Transverse colon (tissue), 4 donors: Measurements from ENCODE around the gene GPR148. TPM values are rescaled to one million over a fixed set of nuclear protein-coding genes. Genes with fewer than 3 reads are reported as not detected.
A peak's percentile ranks its signal among the peaks of the same experiment; 100 is the strongest.
"Not testable (repeated sequence)": the region's sequence is repeated elsewhere in the genome, so short reads cannot be mapped to it uniquely, and the experiment has no call there.

Experiments used
- DNase-seq: peaks from one replicate; pipeline ENCODE4 v3.0.0-alpha.2; 2019
- H3K27ac ChIP-seq, 4 donors: fragments of 200-600 bp; sonication (generic); 2 replicates each; pipeline ENCODE4 v1.5.1; 2016 to 2018; ENCODE audit warnings: inconsistent platforms in 4 of 4
- H3K27me3 ChIP-seq: fragments of 200-600 bp; sonication (generic); 2 replicates; pipeline ENCODE4 v1.5.1; 2017; ENCODE audit warnings: inconsistent platforms
- H3K36me3 ChIP-seq, 4 donors: fragments of 200-600 bp; sonication (generic); 2 replicates each; pipeline ENCODE4 v1.5.1; 2017 to 2019; ENCODE audit warnings: inconsistent platforms in 4 of 4
- H3K4me1 ChIP-seq, 4 donors: fragments of 200-600 bp; sonication (generic); 2 replicates each; pipeline ENCODE4 v1.5.1; 2017 to 2020; ENCODE audit warnings: inconsistent platforms in 4 of 4
- H3K4me3 ChIP-seq, 4 donors: fragments of 200-600 bp; sonication (generic); 1 replicate in 1 of 4; 2 replicates in 3 of 4; pipeline versions ENCODE4 v1.5.1 to v1.6.1; 2017 to 2019; ENCODE audit warnings: inconsistent platforms in 4 of 4
- H3K9me3 ChIP-seq, 2 donors: fragments of 200-600 bp; sonication (generic); 2 replicates each; pipeline ENCODE4 v1.5.1; 2017 to 2019; ENCODE audit warnings: inconsistent platforms in 2 of 2
- CTCF ChIP-seq, 5 experiments: fragments of 200-600 bp in 3 of 5; fragments of 450-650 bp in 2 of 5; sonication (generic) in 3 of 5; IDR thresholded peaks; 1 replicate in 2 of 5; 2 replicates in 3 of 5; pipeline ENCODE4 v1.5.1; 2016 to 2017; ENCODE audit warnings: antibody characterized with exemption in 5 of 5, inconsistent platforms in 3 of 5, mild to moderate bottlenecking in 2 of 5, moderate library complexity in 1 of 5
- EP300 ChIP-seq: sonication (generic); formaldehyde crosslinking; IDR thresholded peaks from one replicate; pipeline ENCODE4 v1.6.1; 2017; ENCODE audit warnings: antibody characterized with exemption, low read depth
- POLR2A ChIP-seq: fragments of 450-650 bp; IDR thresholded peaks from one replicate; pipeline ENCODE4 v1.6.1; 2016; ENCODE audit warnings: antibody characterized with exemption, mild to moderate bottlenecking, moderate library complexity
- POLR2AphosphoS5 ChIP-seq, 3 donors: sonication (generic); formaldehyde crosslinking; IDR thresholded peaks; one replicate each; pipeline ENCODE4 v1.6.1; 2016; ENCODE audit warnings: antibody characterized with exemption in 3 of 3
- WGBS, 2 donors: methylation state at CpG; one replicate each; pipeline ENCODE4 v1.1.5; 2018; ENCODE audit warnings: low coverage in 1 of 2; 5-methylcytosine and 5-hydroxymethylcytosine counted together
- in situ Hi-C, 4 donors: fragments of 200-750 bp; cut with MboI; loops; one replicate each; pipeline versions ENCODE4 v1.15.0 to v1.15.1; 2017; ENCODE audit warnings: low sequenced_read_pairs in 3 of 4, low pct_ligation_motif_present in 1 of 4, low pct_unique_long_range_greater_than_20kb in 1 of 4
- intact Hi-C: fragments of 100-400 bp; cut with DNase I; formaldehyde crosslinking; loops from one replicate; pipeline ENCODE4 v1.15.1; 2023; ENCODE audit warnings: low total_unique reads
- total RNA-seq, 4 donors: library from RNA; depleted of rRNA; stranded (reverse); fragments of >200 nt; gene quantifications; one replicate each; pipeline ENCODE4 v1.1.0, GENCODE V29; 2016

Gene GPR148
- total RNA-seq, 4 donors from 2014 or later = not detected

- no peaks in the 10 kb centered on the region for H3K36me3 ChIP-seq
- peak; percentile 83 for DNase-seq
- peak overlapping the region; percentile 35 to 59 (median 44) for H3K4me3 ChIP-seq
- TF ChIP-seq POLR2A (peak; percentile 41), EP300 (no peak), POLR2AphosphoS5 (IDR thresholded peaks at IDR 0.05) (peak in 2 of 3 donors; percentile 39 to 47), CTCF (IDR thresholded peaks at IDR 0.05) (no peak)
- H3K9me3 ChIP-seq = no peaks in the 10 kb centered on the region
- peak overlapping the region; percentile 44 to 73 (median 70) for H3K27ac ChIP-seq
- in situ Hi-C loops (no loop called here), intact Hi-C loops (no loop called here)
- WGBS, 2 donors = 1% methylated on average over 38 of the region's 48 CpGs; no CpG with 5 or more reads in 1 of the 2 donors
- H3K4me1 ChIP-seq = peaks cover 8 to 21% (median 16%) of the 10 kb centered on the region in 4 donors
- H3K27me3 ChIP-seq = peaks cover 8% of the 10 kb centered on the region
Measured at GRCh38 chr2:130727286-130727924, 1.5 kb upstream of the GPR148 start.

- no peak for TF ChIP-seq POLR2AphosphoS5 (IDR thresholded peaks at IDR 0.05)
- TF ChIP-seq POLR2A = no peak
- TF ChIP-seq CTCF (IDR thresholded peaks at IDR 0.05) = no peak
- Histone ChIP-seq H3K4me3 (peak overlapping the region in 2 of 4 donors; percentile 49 to 59), H3K4me1 (peaks cover 8 to 21% (median 16%) of the 10 kb centered on the region in 4 donors), H3K27me3 (peaks cover 8% of the 10 kb centered on the region), H3K36me3 (no peaks in the 10 kb centered on the region), H3K9me3 (no peaks in the 10 kb centered on the region), H3K27ac (peak overlapping the region; percentile 44 to 73 (median 70))
- 18% methylated on average over 12 of the region's 12 CpGs; no CpG with 5 or more reads in 1 of the 2 donors for WGBS, 2 donors
- intact Hi-C loops = no loop called here
- peak; percentile 12 for DNase-seq
- in situ Hi-C loops = no loop called here
Measured at GRCh38 chr2:130728007-130728454, 839 bp upstream of the GPR148 start.

- in situ Hi-C loops = no loop called here
- Histone ChIP-seq H3K4me3 (no peak overlapping the region), H3K9me3 (no peaks in the 10 kb centered on the region), H3K36me3 (no peaks in the 10 kb centered on the region), H3K4me1 (peaks cover 8 to 21% (median 16%) of the 10 kb centered on the region in 4 donors), H3K27ac (no peak overlapping the region), H3K27me3 (peaks cover 8% of the 10 kb centered on the region)
- intact Hi-C loops = no loop called here
- no peak for TF ChIP-seq POLR2AphosphoS5 (IDR thresholded peaks at IDR 0.05)
- no peak for TF ChIP-seq CTCF (IDR thresholded peaks at IDR 0.05)
- TF ChIP-seq EP300 = no peak
- TF ChIP-seq POLR2A = no peak
- WGBS, 2 donors = 94% methylated on average over 17 of the region's 17 CpGs; no CpG with 5 or more reads in 1 of the 2 donors
- DNase-seq = no peak
Measured at GRCh38 chr2:130729322-130730299, 741 bp downstream of the GPR148 start.

GRCh38 chr2:130732257-130732656, 3.4 kb downstream of the GPR148 start:
- WGBS, 2 donors = 88 to 89% methylated on average over 9 to 11 of the region's 11 CpGs
- in situ Hi-C loops = not testable (repeated sequence)

More at GRCh38 chr2:130732257-130732656, 3.4 kb downstream of the GPR148 start:
- H3K9me3 ChIP-seq, DNase-seq, H3K4me3 ChIP-seq, H3K4me1 ChIP-seq, intact Hi-C loops, H3K27me3 ChIP-seq, H3K36me3 ChIP-seq, H3K27ac ChIP-seq: not testable (repeated sequence)
